PC-9 (cell line): ENCODE measurements around the gene KCNK3.

Experiments
- EZH2 ChIP-seq: fragments of 200-600 bp; sonication (generic); IDR thresholded peaks from 2 replicates; pipeline ENCODE4 v1.8.0; 2017; ENCODE audit warnings: antibody characterized with exemption, low read depth
- TF ChIP-seq, protein P1 (sequence below): fragments of 200-600 bp; sonication (generic); conservative IDR thresholded peaks from 2 replicates; pipeline ENCODE4 v1.6.1; 2017; ENCODE audit warnings: mixed run types, antibody characterized with exemption, mild to moderate bottlenecking, moderate library complexity

DNA sequence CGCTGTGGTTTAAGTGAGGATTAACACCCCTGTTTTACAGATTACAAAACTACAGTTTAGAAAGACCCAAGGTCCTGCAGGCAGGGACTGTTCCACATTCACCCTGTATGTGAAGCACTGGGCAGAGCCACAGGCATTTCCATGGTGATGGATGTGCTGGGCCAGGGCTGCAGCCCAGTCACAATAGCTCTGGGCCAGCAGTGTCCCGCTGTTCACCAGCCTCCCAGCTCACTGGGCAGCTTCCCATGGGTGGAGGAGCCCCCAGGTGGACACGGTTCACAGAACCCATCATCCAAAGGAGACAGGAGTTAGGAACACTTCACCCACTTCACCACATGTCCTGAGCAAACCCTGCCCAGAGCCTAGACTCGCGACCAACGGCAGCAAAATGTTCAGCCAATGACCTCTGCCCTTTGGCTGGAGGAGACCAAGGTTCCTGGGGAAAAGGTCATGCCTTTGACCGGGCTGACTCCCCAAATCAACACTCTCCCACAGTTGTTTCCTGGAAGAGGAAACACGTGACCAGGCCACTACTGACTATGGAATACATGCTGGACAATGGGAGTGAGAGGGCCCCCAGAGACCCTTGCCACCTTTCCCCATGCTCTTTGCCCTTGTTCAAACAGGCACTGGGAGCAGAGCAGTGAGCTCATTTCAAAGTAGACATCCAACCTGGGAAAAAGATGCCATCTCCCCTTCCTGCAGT is 43.5 kb downstream of the KCNK3 start:
- TF ChIP-seq, protein P1, sequence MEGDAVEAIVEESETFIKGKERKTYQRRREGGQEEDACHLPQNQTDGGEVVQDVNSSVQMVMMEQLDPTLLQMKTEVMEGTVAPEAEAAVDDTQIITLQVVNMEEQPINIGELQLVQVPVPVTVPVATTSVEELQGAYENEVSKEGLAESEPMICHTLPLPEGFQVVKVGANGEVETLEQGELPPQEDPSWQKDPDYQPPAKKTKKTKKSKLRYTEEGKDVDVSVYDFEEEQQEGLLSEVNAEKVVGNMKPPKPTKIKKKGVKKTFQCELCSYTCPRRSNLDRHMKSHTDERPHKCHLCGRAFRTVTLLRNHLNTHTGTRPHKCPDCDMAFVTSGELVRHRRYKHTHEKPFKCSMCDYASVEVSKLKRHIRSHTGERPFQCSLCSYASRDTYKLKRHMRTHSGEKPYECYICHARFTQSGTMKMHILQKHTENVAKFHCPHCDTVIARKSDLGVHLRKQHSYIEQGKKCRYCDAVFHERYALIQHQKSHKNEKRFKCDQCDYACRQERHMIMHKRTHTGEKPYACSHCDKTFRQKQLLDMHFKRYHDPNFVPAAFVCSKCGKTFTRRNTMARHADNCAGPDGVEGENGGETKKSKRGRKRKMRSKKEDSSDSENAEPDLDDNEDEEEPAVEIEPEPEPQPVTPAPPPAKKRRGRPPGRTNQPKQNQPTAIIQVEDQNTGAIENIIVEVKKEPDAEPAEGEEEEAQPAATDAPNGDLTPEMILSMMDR, result no peak
- no peak for TF ChIP-seq EZH2
